Lower leg skin (tissue), 4 donors: Measurements from ENCODE around the gene ADGRG4. TPM values are rescaled to one million over a fixed set of nuclear protein-coding genes. Genes with fewer than 3 reads are reported as not detected.

Experiments
- DNase-seq, 2 donors: peaks; one replicate each; pipeline ENCODE4 v3.0.0-alpha.2; 2019; ENCODE audit warnings: low spot score in 2 of 2
- H3K4me3 ChIP-seq: fragments of 200-600 bp; sonication (generic); 2 replicates; pipeline ENCODE4 v1.5.1; 2017; ENCODE audit warnings: mild to moderate bottlenecking, low read depth; ENCODE audit not compliant: poor library complexity, severe bottlenecking
- CTCF ChIP-seq, 3 donors: fragments of 450-650 bp; IDR thresholded peaks; one replicate each; pipeline ENCODE4 v1.5.1; 2016; ENCODE audit warnings: antibody characterized with exemption in 3 of 3, mild to moderate bottlenecking in 3 of 3, moderate library complexity in 2 of 3
- POLR2A ChIP-seq, 2 donors: fragments of 450-650 bp; IDR thresholded peaks; one replicate each; pipeline ENCODE4 v1.6.1; 2016 to 2017; ENCODE audit warnings: antibody characterized with exemption in 2 of 2, mild to moderate bottlenecking in 1 of 2, moderate library complexity in 1 of 2
- WGBS, 2 donors: methylation state at CpG; one replicate each; pipeline ENCODE4 v1.1.5; 2018; 5-methylcytosine and 5-hydroxymethylcytosine counted together
- intact Hi-C: fragments of 100-400 bp; cut with DNase I; formaldehyde crosslinking; loops from one replicate; pipeline ENCODE4 v1.15.0; 2023; ENCODE audit warnings: low total_unique reads
- total RNA-seq, 4 donors: library from RNA; depleted of rRNA; stranded (reverse); fragments of >200 nt; gene quantifications; one replicate each; pipeline ENCODE4 v1.1.0, GENCODE V29; 2016

ADGRG4 gene
- total RNA-seq, 4 donors from 2014 or later: not detected

GRCh38 chrX:136447308-136447707 lies 146.5 kb downstream of the ADGRG4 start:
- no peak for DNase-seq
- TF ChIP-seq POLR2A (IDR thresholded peaks at IDR 0.05): no peak
- no peak for TF ChIP-seq CTCF (IDR thresholded peaks at IDR 0.05)
- H3K4me3 ChIP-seq: no peak overlapping the region
- WGBS, 2 donors: 81 to 84% methylated on average over 2 of the region's 2 CpGs
- intact Hi-C loops: no loop called here

- no peak for DNase-seq
- TF ChIP-seq CTCF (IDR thresholded peaks at IDR 0.05): no peak
- TF ChIP-seq POLR2A (IDR thresholded peaks at IDR 0.05): no peak
- H3K4me3 ChIP-seq: no peak overlapping the region
- intact Hi-C loops: no loop called here
Measured at GRCh38 chrX:136447968-136448367, 147.2 kb downstream of the ADGRG4 start.

GRCh38 chrX:136450050-136450830 lies 149.5 kb downstream of the ADGRG4 start:
- 52 to 55% methylated on average over 8 of the region's 8 CpGs for WGBS, 2 donors
- DNase-seq: no peak
- no peak for TF ChIP-seq CTCF (IDR thresholded peaks at IDR 0.05)
- TF ChIP-seq POLR2A (IDR thresholded peaks at IDR 0.05): no peak
- intact Hi-C loops: no loop called here
- H3K4me3 ChIP-seq: no peak overlapping the region

GRCh38 chrX:136452614-136453013 lies 151.9 kb downstream of the ADGRG4 start:
- intact Hi-C loops: no loop called here
- no peak overlapping the region for H3K4me3 ChIP-seq
- no peak for DNase-seq
- TF ChIP-seq CTCF (IDR thresholded peaks at IDR 0.05): no peak
- 85% methylated on average over 5 of the region's 5 CpGs for WGBS, 2 donors

GRCh38 chrX:136453114-136453513 lies 152.4 kb downstream of the ADGRG4 start:
- intact Hi-C loops: no loop called here
- H3K4me3 ChIP-seq: no peak overlapping the region
- TF ChIP-seq CTCF (IDR thresholded peaks at IDR 0.05) (no peak), POLR2A (IDR thresholded peaks at IDR 0.05) (no peak)
- WGBS, 2 donors: 61 to 81% methylated on average over 1 of the region's 1 CpG
- no peak for DNase-seq

- no peak overlapping the region for H3K4me3 ChIP-seq
- TF ChIP-seq POLR2A (IDR thresholded peaks at IDR 0.05) (no peak), CTCF (IDR thresholded peaks at IDR 0.05) (no peak)
- intact Hi-C loops: no loop called here
- no peak for DNase-seq
- 39 to 67% methylated on average over 1 of the region's 1 CpG for WGBS, 2 donors
Measured at GRCh38 chrX:136453771-136454170, 153.0 kb downstream of the ADGRG4 start.
